ENCODE data around the gene LRRC61.
"Not testable (repeated sequence)": the region's sequence is repeated elsewhere in the genome, so short reads cannot be mapped to it uniquely, and the experiment has no call there.

Gene LRRC61

GRCh38 chr7:150322833-150323681 lies at the start of gene LRRC61, which contains the start of gene ACTR3C:
LRRC61 (plus strand) TSS chr7:150323355; CDS start chr7:150336862, 13,507 bp downstream.
ACTR3C (minus strand) TSS chr7:150323545; CDS start chr7:150295296, 28,249 bp downstream.
- DNase-seq, result peak; percentile 10

GRCh38 chr7:150276132-150276695 lies 46.9 kb upstream of the LRRC61 start:
- DNase-seq, result peak; percentile 45

- not testable (repeated sequence) for DNase-seq
Observed at GRCh38 chr7:150278383-150278782, 44.8 kb upstream of the LRRC61 start.

- DNase-seq, result not testable (repeated sequence)
Observed at GRCh38 chr7:150281681-150282403, 41.3 kb upstream of the LRRC61 start.

- peak; percentile 23 for DNase-seq
Observed at GRCh38 chr7:150283111-150283510, 40.0 kb upstream of the LRRC61 start.

DNA sequence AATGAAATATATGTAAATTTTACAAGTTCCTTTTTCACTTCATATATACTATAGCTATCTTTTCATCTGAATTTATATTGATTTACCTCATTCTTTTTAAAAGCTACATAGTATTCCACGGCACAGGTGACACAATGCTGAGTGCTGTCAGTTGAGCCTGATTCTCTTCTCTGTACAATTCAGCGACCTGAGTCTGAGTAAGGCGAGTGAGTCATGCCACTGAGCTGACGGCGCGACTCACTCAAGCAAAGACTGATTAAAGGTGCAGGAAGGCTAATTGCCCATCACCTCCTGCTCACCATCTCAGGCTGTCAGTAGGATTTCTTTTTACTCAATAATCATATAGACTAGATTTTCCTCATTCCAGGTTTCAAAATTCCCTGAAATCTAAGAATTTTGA lies 39.5 kb upstream of the LRRC61 start:
- not testable (repeated sequence) for DNase-seq

DNA sequence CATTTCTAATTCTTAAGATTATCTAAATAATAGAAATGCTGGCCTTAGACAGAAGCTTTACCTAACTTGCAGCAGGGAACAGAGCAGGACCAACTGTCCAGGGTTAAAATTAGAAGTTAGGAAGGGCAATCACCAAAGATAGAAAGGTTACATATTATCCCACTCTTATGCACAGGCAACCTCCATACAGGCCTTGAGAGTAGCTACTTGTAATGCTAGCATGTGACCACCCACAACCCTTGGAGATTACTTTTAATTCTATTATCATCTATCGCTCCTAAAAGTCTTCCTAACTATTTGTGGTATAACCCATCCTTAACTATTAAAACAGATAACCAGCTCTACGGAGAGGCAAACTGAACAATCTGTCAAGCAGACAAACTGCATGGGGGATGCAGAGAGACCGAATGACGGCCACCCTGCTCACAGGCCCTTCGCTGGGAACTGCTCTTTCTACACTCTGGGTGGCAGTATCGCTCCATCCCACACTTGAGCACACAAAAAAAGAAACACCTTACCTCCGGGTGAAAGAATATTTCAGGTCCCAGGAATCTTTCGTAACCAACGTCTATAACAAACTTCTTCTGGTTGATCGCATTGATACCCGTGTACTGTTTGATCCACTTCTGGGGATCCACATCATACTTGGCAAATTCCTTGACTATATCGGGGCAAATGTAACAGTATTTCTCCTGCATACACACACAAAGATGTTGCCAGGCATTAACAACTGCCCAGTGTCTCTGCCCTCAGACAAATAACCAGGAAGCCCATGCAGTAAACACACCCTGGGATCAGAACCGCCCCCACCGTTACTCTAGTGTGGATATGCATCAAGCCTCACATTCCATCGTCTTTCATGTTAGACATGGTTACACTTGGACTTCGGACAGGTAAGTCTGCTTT lies 37.1 kb upstream of the LRRC61 start:
- not testable (repeated sequence) for DNase-seq

DNA sequence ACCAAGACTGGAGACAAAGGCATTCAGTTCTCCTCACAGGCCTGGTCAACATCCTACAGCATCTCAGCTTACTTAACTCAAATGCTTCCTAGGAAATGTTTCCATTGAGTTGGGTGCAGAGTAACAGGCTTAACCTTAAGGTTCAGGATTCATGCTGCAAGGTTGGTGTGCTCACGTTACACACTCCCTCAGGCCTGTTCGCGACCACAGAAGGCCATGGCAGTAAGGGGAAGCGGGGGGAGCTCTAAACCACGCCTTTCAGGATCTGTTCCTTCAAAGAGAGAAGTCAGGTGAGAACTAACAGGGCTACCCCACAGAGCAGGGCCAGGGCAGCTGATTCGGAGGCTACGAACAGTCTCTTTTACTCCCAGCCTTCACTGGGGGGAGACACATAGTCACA lies 35.3 kb upstream of the LRRC61 start:
- not testable (repeated sequence) for DNase-seq

DNA sequence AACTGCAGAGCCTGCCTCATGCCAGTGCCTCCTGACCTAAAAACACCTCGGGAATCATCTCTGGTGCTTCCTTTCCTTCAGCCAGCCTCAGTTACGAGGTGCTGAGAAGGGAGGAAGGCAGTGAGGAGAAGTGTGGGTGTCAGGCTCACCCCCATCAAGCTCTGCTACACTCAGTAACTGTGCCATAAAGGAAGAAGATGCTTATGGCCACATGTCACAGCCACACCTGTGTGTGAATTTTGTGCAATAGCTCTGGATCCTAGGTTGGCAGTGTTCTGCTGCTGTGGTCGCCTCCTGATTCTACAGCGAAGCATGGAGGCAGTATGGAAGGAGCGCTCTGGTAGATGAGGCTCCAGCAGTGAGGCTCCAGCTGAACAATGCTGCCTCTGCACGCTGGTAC lies 34.3 kb upstream of the LRRC61 start:
- not testable (repeated sequence) for DNase-seq

GRCh38 chr7:150290317-150290716 lies 32.8 kb upstream of the LRRC61 start:
- not testable (repeated sequence) for DNase-seq

GRCh38 chr7:150295027-150295426 lies 28.1 kb upstream of the LRRC61 start:
- DNase-seq, result not testable (repeated sequence)

- DNase-seq, result not testable (repeated sequence)
Observed at GRCh38 chr7:150295614-150296013, 27.5 kb upstream of the LRRC61 start.

DNA sequence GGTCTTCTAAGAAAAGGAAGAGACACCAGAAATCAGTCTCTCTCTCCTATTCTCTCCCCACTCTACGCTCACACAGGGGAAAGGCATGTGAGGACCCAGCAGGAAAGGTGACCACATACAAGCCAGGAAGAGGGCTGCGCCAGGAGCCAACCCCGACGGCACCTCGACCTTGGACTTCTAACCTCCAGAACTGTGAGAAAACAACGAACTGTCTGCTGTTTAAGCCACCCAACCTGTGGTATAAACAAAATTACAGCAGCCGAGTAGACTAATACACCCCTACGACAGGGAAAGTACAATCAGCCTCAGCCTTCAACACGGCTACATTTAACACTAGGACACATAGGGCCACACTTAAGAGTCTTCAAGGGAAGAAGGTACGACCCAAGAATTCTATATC lies 26.4 kb upstream of the LRRC61 start:
- not testable (repeated sequence) for DNase-seq

- not testable (repeated sequence) for DNase-seq
Observed at GRCh38 chr7:150297978-150298377, 25.2 kb upstream of the LRRC61 start.

DNA sequence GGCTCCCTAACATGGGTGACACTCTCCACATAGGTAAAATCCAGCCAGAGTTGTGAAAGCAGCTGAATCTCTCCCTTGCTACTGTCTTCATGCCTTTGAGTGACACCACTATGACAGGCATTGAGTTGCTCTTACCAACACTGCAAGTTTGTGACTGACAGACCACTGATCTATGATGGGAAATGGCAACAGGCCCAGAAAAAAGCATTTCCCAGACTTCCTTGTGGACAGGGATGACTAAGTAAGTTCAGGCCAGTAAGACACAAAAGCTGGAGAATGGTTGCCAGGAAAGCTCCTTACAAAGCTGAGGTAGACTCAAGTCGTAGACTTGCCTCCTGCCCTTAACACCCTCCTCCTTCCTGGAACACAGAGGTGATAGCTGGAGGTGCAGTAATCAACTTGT lies 20.2 kb upstream of the LRRC61 start:
- DNase-seq, result not testable (repeated sequence)

- not testable (repeated sequence) for DNase-seq
Observed at GRCh38 chr7:150304499-150305258, 18.5 kb upstream of the LRRC61 start.

- not testable (repeated sequence) for DNase-seq
Observed at GRCh38 chr7:150305259-150305902, 17.8 kb upstream of the LRRC61 start.

DNA sequence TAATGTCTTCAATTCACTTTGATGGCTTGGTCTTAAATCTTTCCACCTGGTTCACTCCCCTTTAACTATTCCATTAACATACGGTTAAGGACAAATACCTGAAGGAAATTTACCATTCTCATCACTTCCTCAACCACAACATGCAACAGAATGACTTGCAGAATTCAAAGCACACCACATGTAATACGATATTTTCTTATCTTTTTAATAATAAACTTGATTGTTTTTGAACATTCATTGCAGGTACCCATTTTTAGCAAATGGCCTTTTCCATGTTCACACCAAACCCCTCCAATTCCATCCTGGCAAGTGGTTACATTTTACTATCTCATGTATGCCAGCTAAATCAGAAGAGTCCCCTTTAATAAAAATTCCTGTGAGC lies 17.3 kb upstream of the LRRC61 start:
- not testable (repeated sequence) for DNase-seq

DNA sequence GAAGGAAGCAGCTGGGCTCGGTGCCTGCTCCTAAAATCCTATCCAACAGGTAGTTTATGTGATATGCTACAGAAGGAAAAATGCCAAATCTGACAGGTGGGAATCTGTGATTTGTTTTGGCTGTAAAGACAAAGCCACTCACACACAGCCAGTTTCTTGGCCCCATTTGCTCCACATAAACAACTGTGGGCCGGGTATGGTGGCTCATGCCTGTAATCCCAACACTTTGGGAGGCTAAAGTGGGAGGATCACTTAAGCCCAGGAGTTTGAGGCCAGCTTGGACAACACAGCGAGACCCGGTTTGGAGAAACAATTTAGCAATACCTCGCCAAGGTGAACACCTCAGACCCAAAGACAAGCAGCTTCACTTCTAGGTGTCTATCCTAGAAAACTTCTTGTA lies 16.8 kb upstream of the LRRC61 start:
- not testable (repeated sequence) for DNase-seq

GRCh38 chr7:150307129-150307528 lies 16.0 kb upstream of the LRRC61 start:
- DNase-seq, result no peak

GRCh38 chr7:150307904-150308303 lies 15.3 kb upstream of the LRRC61 start:
- no peak for DNase-seq
